HPDE6-E6E7 (cell line): ENCODE results near the gene ALDH18A1.
A peak's percentile ranks its signal among the peaks of the same experiment; 100 is the strongest.

ENCODE experiments used
- DNase-seq: peaks from one replicate; pipeline ENCODE4 v3.0.0; 2011; ENCODE audit warnings: missing footprints; ENCODE audit errors: extremely low spot score

The ALDH18A1 gene

GRCh38 chr10:95579292-95579691, 77.2 kb downstream of the ALDH18A1 start:
- no peak for DNase-seq

DNA sequence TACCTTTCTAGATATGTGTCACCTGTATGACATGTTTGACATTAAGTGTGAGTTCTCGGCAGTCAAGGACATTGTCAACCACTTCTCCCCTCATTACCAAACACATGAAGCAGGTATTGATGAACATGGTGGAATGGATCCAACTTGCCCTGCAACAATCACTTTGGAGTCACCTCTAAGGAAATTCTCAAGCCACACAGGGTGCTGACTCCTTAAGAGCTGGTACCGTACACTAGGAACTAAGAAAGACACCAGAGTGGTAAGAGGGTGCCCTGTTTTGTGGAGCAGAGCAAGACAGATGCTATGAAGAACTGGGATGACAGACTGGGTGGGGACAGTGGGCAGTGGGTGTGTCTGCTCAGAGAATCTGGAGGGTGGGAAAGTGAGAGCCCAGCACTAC, 77.9 kb downstream of the ALDH18A1 start:
- no peak for DNase-seq

- DNase-seq = no peak
These were observed 81.7 kb downstream of the ALDH18A1 start for GRCh38 chr10:95574649-95575365.

DNA sequence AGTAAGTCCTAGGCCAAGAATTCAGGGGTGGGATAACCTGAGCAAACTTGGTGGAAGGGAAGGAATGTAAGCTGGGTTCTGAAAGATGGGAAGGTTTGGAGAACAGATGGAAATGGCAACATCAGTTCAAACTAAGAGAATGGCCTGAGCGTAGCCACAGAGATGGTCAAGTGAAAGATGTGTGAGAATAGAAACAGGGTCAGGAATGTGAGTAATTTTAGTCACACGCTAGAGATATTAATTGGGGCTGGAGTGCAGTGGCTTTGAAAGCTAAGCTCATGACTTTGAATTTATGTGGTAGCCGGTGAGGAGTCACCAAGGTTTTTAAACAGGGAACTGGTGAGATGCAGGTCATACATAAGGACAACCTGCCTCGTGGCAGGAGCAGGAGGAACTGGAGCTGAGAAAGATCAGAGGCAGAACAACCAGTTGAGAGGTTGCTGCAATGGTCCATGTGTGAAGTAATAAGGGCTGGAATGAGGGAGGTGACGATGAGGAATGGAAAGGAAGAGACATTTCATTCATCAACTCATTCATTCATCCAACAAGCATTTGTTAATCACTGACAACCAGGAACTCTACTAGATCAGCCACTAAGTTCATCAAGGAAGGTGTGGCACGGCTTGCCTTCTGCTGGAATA, 82.4 kb downstream of the ALDH18A1 start:
- no peak for DNase-seq

DNA sequence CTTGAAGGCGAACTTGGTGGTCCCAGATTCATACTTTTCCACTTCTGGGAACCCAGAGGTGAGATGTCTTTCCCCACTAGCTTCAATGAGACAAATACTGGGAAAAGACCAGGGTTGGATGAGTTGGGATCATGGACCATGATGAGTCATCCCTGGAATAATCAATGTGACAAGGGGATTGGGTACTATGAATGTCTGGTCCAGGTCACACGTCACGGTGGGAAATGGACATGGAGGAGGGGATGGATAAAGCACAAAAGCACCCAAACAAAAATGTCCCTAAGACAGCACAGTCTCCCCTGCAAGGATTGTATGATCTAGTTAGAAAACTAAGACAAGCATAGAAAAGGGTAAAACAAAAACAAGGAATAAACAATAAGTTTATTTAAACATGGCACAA, 83.0 kb downstream of the ALDH18A1 start:
- no peak for DNase-seq

- no peak for DNase-seq
These were observed 84.2 kb downstream of the ALDH18A1 start for GRCh38 chr10:95572131-95572820.

DNA sequence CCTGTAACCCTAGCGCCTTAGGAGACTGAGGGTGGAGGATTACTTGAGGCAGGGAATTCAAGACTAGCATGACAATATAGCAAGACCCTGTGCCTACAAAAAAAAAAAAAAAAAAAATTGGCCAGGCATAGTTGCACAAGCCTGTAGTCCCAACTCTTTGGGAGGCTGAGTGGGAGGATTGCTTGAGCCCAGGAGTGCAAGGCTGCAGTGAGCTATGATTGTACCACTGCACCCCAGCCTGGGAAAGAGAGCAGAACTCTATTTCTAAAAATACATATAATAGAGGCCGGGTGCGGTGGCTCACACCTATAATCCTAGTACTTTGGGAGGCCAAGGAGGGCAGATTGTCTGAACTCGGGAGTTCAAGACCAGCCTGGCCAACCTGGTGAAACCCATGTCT, 85.1 kb downstream of the ALDH18A1 start:
- DNase-seq = no peak

- DNase-seq = no peak
These were observed 87.1 kb downstream of the ALDH18A1 start for GRCh38 chr10:95569368-95569767.

GRCh38 chr10:95567903-95568630, 88.4 kb downstream of the ALDH18A1 start:
- no peak for DNase-seq

- DNase-seq = no peak
These were observed 90.4 kb downstream of the ALDH18A1 start for GRCh38 chr10:95566136-95566535.

- DNase-seq = no peak
These were observed 91.2 kb downstream of the ALDH18A1 start for GRCh38 chr10:95565336-95565735.

DNA sequence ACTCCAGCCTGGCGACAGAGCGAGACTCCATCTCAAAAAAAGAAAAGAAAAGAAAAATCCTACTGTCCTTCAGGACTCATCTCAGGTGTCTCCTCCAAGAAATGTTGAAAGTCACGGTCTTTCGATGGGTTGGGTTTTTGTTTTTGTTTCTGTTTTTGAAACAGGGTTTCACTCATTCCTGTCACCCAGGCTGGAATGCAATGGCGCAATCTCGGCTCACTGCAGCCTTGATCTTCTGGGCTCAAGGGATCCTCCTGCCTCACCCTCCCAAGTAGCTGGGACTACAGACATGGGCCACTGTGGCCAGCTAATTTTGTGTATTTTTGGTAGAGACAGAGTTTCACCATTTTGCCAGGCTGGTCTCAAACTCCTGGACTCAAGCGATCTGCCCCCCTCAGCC, 92.2 kb downstream of the ALDH18A1 start:
- no peak for DNase-seq

DNA sequence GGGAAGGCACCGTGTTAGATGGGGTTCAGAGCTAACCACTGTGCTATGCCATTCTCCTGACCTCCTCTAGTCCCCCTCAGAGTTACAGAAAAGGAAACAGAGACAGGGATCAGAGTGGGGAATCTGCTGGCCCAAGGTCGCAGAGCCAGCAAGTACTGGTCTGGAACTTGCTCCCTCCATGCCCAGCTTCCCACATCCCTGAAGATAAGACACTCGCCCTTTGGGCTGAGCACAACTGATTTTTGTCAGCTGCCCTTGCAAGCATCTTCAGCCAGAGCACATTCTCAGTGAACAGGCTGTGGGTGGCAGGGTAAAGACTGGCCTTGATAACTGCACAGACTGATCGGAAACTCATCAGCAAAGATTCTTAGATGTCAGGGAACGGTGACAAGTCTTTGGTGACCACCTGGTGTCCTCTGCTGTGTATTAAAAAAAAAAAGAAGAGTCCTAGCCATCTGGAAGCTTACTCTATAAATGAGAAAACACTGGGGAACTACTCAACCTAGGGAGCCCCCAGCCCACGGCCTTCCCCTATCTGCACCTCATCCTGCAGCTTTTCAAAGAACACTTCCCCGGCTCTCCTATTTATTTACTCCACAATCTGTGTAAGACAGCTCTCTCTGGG, 94.1 kb downstream of the ALDH18A1 start:
- DNase-seq = no peak

DNA sequence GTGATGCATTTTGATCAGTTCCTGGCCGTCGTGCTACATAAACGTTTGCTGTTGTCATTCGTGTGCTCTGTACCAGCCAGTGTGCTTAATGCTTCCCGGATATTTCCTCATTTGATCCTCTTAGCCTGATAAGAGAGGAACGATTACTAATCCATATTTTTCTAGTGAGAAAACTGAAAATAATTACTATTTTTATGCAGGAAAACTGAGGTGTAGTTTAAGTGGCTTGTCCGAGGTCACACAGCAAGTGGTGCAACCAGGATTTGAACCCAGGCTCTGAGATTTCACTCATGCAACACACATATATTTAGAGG, 94.7 kb downstream of the ALDH18A1 start:
- no peak for DNase-seq

- DNase-seq = peak; percentile 98
These were observed 95.2 kb downstream of the ALDH18A1 start, which contains the start of gene SORBS1 for GRCh38 chr10:95561177-95561863. Gene SORBS1 (minus strand): TSS chr10:95561371. CDS start chr10:95441135, 120,236 bp downstream.

- DNase-seq = peak; percentile 49
These were observed 96.0 kb downstream of the ALDH18A1 start for GRCh38 chr10:95560278-95561176.

- no peak for DNase-seq
These were observed 96.6 kb downstream of the ALDH18A1 start for GRCh38 chr10:95559896-95560277.

- DNase-seq = no peak
These were observed 97.0 kb downstream of the ALDH18A1 start for GRCh38 chr10:95559471-95559870.

DNA sequence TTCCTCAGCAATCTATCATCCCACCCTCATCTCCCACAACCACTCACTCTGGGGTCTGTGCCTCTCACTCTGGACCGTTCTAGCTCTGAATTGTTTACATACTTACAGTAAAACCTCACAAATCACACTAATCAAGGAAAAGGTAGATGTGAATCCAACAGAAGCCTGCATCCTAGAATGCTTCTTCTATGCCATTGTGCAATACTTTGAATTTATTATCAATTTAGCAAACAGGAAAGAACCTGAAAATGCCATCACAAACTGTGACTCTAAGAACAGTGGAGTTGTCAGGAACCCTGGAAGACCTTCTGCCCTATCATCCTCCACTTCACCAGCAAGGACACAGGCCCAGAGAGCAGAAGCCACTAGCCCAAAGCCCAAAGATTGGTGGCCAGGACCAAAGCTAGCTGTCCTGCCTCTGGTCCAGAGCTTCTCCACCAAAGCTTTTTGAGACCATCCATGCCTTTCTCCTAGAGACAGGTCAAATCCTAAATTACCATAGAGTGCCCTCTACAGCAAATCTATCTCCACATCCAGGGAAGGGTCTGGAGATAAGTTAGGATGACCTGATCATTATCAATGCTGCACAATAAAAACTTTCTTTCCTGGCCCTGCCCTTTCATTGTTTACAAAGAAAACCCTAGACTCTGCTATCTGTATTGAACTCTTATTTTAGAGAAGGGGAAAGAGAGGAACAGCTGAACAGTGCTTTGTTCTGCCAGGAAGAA, 97.8 kb downstream of the ALDH18A1 start:
- no peak for DNase-seq
